ENCODE measurements around the gene NHLRC1. TPM values are rescaled to one million over a fixed set of nuclear protein-coding genes. Genes with fewer than 3 reads are reported as not detected.

NHLRC1 gene
- total and polyA plus RNA-seq, 10 of the 15 experiments (the other 5 are each of a cell fraction or from before 2014, with no cell fraction given): 0.04 to 0.22 (median 0.12) TPM; not detected in 2

DNA sequence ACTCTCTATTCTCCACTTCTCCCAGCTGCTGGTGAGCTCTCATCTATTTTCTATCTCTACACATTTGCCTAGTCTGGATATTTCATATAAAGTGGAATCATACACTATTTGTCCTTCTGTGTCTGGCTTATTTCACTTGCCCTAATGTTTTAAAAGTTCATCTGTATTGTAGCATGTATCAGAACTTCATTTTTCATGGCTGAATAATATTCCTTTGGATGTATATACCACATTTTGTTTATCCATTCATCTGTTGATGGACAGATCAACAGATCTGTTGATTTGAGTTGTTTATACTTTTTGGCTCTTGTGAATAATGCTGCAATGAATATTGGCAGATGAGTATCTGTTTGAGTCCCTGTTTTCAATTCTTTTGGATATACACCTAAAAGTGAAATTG lies 49.6 kb downstream of the NHLRC1 start:
- H3K27me3 ChIP-seq (replicated peaks in 1 of 2; ENCODE audit: control insufficient read depth in 2 of 2, insufficient read depth in 2 of 2, low read length in 1 of 2): no peaks in the 10 kb centered on the region
- intact Hi-C loops (cut with micrococcal nuclease; ENCODE audit: unreplicated experiment) (no loop called here), in situ Hi-C loops (cut with MboI) (no loop called here)
- no peak overlapping the region for H3K9ac ChIP-seq (ENCODE audit: control insufficient read depth, insufficient read depth, low read length)
- H3K4me2 ChIP-seq (ENCODE audit: control insufficient read depth, insufficient read depth): no peak overlapping the region
- H3K27ac ChIP-seq (ENCODE audit: control insufficient read depth, insufficient read depth): no peak overlapping the region
- H4K20me1 ChIP-seq (ENCODE audit: control insufficient read depth, insufficient read depth): no peaks in the 10 kb centered on the region
- TF ChIP-seq BMI1 (IDR thresholded peaks at IDR 0.05; ENCODE audit: borderline replicate concordance) (no peak), CREB1 (IDR thresholded peaks at IDR 0.05; ENCODE audit: low read depth) (no peak), E2F8 (IDR thresholded peaks at IDR 0.05; ENCODE audit: low read depth, partially characterized antibody) (no peak), ATF7 (IDR thresholded peaks at IDR 0.05; ENCODE audit: low read depth) (no peak), RELB (IDR thresholded peaks at IDR 0.05; ENCODE audit: low read depth) (no peak), HSF1 (IDR thresholded peaks at IDR 0.05; ENCODE audit: low read depth, low read length) (no peak), ZNF24 (IDR thresholded peaks at IDR 0.05) (no peak), NFXL1 (IDR thresholded peaks at IDR 0.05; ENCODE audit: borderline replicate concordance) (no peak), YBX1 (IDR thresholded peaks at IDR 0.05) (no peak), POLR2AphosphoS5 (IDR thresholded peaks at IDR 0.05; ENCODE audit: low read length) (no peak)
- RAD21 ChIA-PET (ENCODE audit: unreplicated experiment): no interaction called here
- H3K79me2 ChIP-seq (ENCODE audit: control insufficient read depth, insufficient read depth, low read length): no peaks in the 10 kb centered on the region
- ATAC-seq (no peak), DNase-seq (ENCODE audit: low read depth, low spot score) (no peak), FAIRE-seq (no peak)
- H2AFZ ChIP-seq (ENCODE audit: control insufficient read depth, low read depth, low read length): no peak overlapping the region
- H3K4me1 ChIP-seq (ENCODE audit: control insufficient read depth, insufficient read depth, low read length): no peaks in the 10 kb centered on the region
- H3K9me3 ChIP-seq (replicated peaks; ENCODE audit: control insufficient read depth, insufficient read depth, low read length): peaks cover 2% of the 10 kb centered on the region; the same call in 1 of the 3 replicates
- POLR2A ChIA-PET: no interaction called here
- H3K36me3 ChIP-seq (ENCODE audit: control insufficient read depth in 2 of 2, insufficient read depth in 2 of 2, low read length in 1 of 2): no peaks in the 10 kb centered on the region
- SMC1A ChIA-PET (ENCODE audit: uncharacterized antibody, unreplicated experiment): no interaction called here
- BruUV-seq (replicated peaks): no TSS peak
- CTCF ChIA-PET: no interaction called here
- no peak overlapping the region for H3K4me3 ChIP-seq

Data from GM12878 (cell line).